ENCODE data around the gene PLAC8. TPM values are rescaled to one million over a fixed set of nuclear protein-coding genes. Genes with fewer than 3 reads are reported as not detected.
A peak's percentile ranks its signal among the peaks of the same experiment; 100 is the strongest.
"Not testable (repeated sequence)": the region's sequence is repeated elsewhere in the genome, so short reads cannot be mapped to it uniquely, and the experiment has no call there.

The PLAC8 gene
- total RNA-seq, 1 experiment from 2014 or later = 1.6 TPM

- TF ChIP-seq EZH2 (IDR thresholded peaks at IDR 0.05; ENCODE audit: low read length, unreplicated experiment) (no peak), EZH2phosphoT487 (IDR thresholded peaks at IDR 0.05; ENCODE audit: borderline replicate concordance, low read length) (no peak), CTCF (conservative IDR thresholded peaks at IDR 0.05; ENCODE audit: low read depth, low read length) (no peak)
- no peak overlapping the region for H3K27ac ChIP-seq (ENCODE audit: low read length)
- H3K27me3 ChIP-seq (ENCODE audit: low read length) = no peaks in the 10 kb centered on the region
- intact Hi-C loops (cut with micrococcal nuclease) = no loop called here
- no peaks in the 10 kb centered on the region for H3K9me2 ChIP-seq (replicated peaks; ENCODE audit: low read length)
- no peak overlapping the region for H3K4me2 ChIP-seq (ENCODE audit: low read length)
- no peaks in the 10 kb centered on the region for H3K79me2 ChIP-seq (ENCODE audit: low read length)
- BruUV-seq (replicated peaks) = no TSS peak
- H2AFZ ChIP-seq (ENCODE audit: low read length) = no peak overlapping the region
- ChIA-PET CTCF (no interaction called here), POLR2A (ENCODE audit: unreplicated experiment) (no interaction called here)
- no peaks in the 10 kb centered on the region for H3K9me3 ChIP-seq (ENCODE audit: low read length)
- H3F3A ChIP-seq (ENCODE audit: low read length, unreplicated experiment) = no peaks in the 10 kb centered on the region
- H3K4me1 ChIP-seq (ENCODE audit: insufficient read depth, low read length) = peaks cover 12% of the 10 kb centered on the region
- H3K4me3 ChIP-seq (ENCODE audit: low read length) = no peak overlapping the region
- no peaks in the 10 kb centered on the region for H4K20me1 ChIP-seq (ENCODE audit: low read length)
- no peak overlapping the region for H3K9ac ChIP-seq (ENCODE audit: low read length)
- DNase-seq = no peak
- no peak for ATAC-seq
- H3K36me3 ChIP-seq (ENCODE audit: low read depth, low read length) = peaks cover 3% of the 10 kb centered on the region
Observed at GRCh38 chr4:83062739-83063138, 51.8 kb downstream of the PLAC8 start.

- Histone ChIP-seq H3K9me2 (replicated peaks; ENCODE audit: low read length) (no peaks in the 10 kb centered on the region), H3F3A (ENCODE audit: low read length, unreplicated experiment) (no peaks in the 10 kb centered on the region), H3K36me3 (ENCODE audit: low read depth, low read length) (peaks cover 6% of the 10 kb centered on the region), H3K79me2 (ENCODE audit: low read length) (no peaks in the 10 kb centered on the region), H4K20me1 (ENCODE audit: low read length) (no peaks in the 10 kb centered on the region), H3K27me3 (ENCODE audit: low read length) (no peaks in the 10 kb centered on the region), H3K27ac (ENCODE audit: low read length) (no peak overlapping the region), H2AFZ (ENCODE audit: low read length) (no peak overlapping the region), H3K4me2 (ENCODE audit: low read length) (no peak overlapping the region), H3K4me3 (ENCODE audit: low read length) (no peak overlapping the region), H3K9ac (ENCODE audit: low read length) (no peak overlapping the region), H3K9me3 (ENCODE audit: low read length) (no peaks in the 10 kb centered on the region), H3K4me1 (ENCODE audit: insufficient read depth, low read length) (no peaks in the 10 kb centered on the region)
- BruUV-seq (replicated peaks) = no TSS peak
- ATAC-seq = peak; percentile 37; the same call in 1 of the 2 replicates
- ChIA-PET CTCF (interaction anchor here (1.0 kb wide), 1 partner anchor 227 kb away, joined by 6 read pairs; no protein-coding TSS in a partner anchor), POLR2A (ENCODE audit: unreplicated experiment) (no interaction called here)
- TF ChIP-seq EZH2 (IDR thresholded peaks at IDR 0.05; ENCODE audit: low read length, unreplicated experiment) = no peak
- no peak for TF ChIP-seq EZH2phosphoT487 (IDR thresholded peaks at IDR 0.05; ENCODE audit: borderline replicate concordance, low read length)
- TF ChIP-seq CTCF (conservative IDR thresholded peaks at IDR 0.05; ENCODE audit: low read depth, low read length) = peak; percentile 64
- intact Hi-C loops (cut with micrococcal nuclease) = loop anchor here (1.0 kb wide), 2 partner anchors 205 to 227 kb away; no protein-coding TSS in a partner anchor
- DNase-seq = peak; percentile 44
Observed at GRCh38 chr4:83054928-83055327, 59.6 kb downstream of the PLAC8 start.

GRCh38 chr4:83048781-83049180 lies 65.7 kb downstream of the PLAC8 start:
- H3K9me3 ChIP-seq (ENCODE audit: low read length); CTCF ChIA-PET; H3K36me3 ChIP-seq (ENCODE audit: low read depth, low read length); H3K27ac ChIP-seq (ENCODE audit: low read length); H3K4me1 ChIP-seq (ENCODE audit: insufficient read depth, low read length); H3K9ac ChIP-seq (ENCODE audit: low read length); BruUV-seq (replicated peaks); H3K27me3 ChIP-seq (ENCODE audit: low read length); intact Hi-C loops (cut with micrococcal nuclease); H3K9me2 ChIP-seq (replicated peaks; ENCODE audit: low read length); H3F3A ChIP-seq (ENCODE audit: low read length, unreplicated experiment); ATAC-seq; H3K4me2 ChIP-seq (ENCODE audit: low read length); H2AFZ ChIP-seq (ENCODE audit: low read length); H4K20me1 ChIP-seq (ENCODE audit: low read length); DNase-seq; H3K4me3 ChIP-seq (ENCODE audit: low read length): not testable (repeated sequence)
- POLR2A ChIA-PET (ENCODE audit: unreplicated experiment) = interaction anchor here (0.6 kb wide), 1 partner anchor 154 kb away, joined by 3 read pairs; no protein-coding TSS in a partner anchor
- peaks cover 11% of the 10 kb centered on the region for H3K79me2 ChIP-seq (ENCODE audit: low read length)
